H9 (cell line): ENCODE results near the gene FANCC. TPM values are rescaled to one million over a fixed set of nuclear protein-coding genes. Genes with fewer than 3 reads are reported as not detected.

Experiments used
- DNase-seq: peaks from one replicate; pipeline ENCODE4 v3.0.0-alpha.2; 2017
- H2AFZ ChIP-seq: one replicate; pipeline ENCODE4 v1.6.1; 2013; ENCODE audit warnings: mild to moderate bottlenecking, low read length, control low read depth, moderate library complexity
- H2AK5ac ChIP-seq: 2 replicates; pipeline ENCODE4 v1.6.1; 2013; ENCODE audit warnings: low read length, control low read depth, mixed read lengths; ENCODE audit not compliant: insufficient read length
- H2BK120ac ChIP-seq: one replicate; pipeline ENCODE4 v1.6.1; 2013; ENCODE audit warnings: low read depth, mild to moderate bottlenecking, low read length, control low read depth, inconsistent platforms; ENCODE audit not compliant: poor library complexity, severe bottlenecking
- H2BK12ac ChIP-seq: 2 replicates; pipeline ENCODE4 v1.6.1; 2013; ENCODE audit warnings: low read length, control low read depth, mixed read lengths, low read depth; ENCODE audit not compliant: insufficient read length
- H2BK15ac ChIP-seq: 2 replicates; pipeline ENCODE4 v1.6.1; 2013; ENCODE audit warnings: low read depth, low read length, control low read depth
- H2BK20ac ChIP-seq: one replicate; pipeline ENCODE4 v1.6.1; 2013; ENCODE audit warnings: low read depth, mild to moderate bottlenecking, low read length, control low read depth, inconsistent platforms; ENCODE audit not compliant: poor library complexity, severe bottlenecking
- H2BK5ac ChIP-seq: 2 replicates; pipeline ENCODE4 v1.6.1; 2013; ENCODE audit warnings: low read length, control low read depth, mixed read lengths; ENCODE audit not compliant: insufficient read length
- H3K14ac ChIP-seq: 2 replicates; pipeline ENCODE4 v1.6.1; 2013; ENCODE audit warnings: low read length, control low read depth; ENCODE audit not compliant: insufficient read depth
- H3K18ac ChIP-seq: 2 replicates; pipeline ENCODE4 v1.6.1; 2013; ENCODE audit warnings: low read depth, mild to moderate bottlenecking, mixed read lengths, low read length, control low read depth; ENCODE audit not compliant: insufficient read length
- H3K23ac ChIP-seq: 2 replicates; pipeline ENCODE4 v1.6.1; 2013; ENCODE audit warnings: low read length, control low read depth, mixed read lengths, low read depth; ENCODE audit not compliant: insufficient read length
- H3K23me2 ChIP-seq: 2 replicates; pipeline ENCODE4 v1.6.1; 2013; ENCODE audit warnings: low read depth, mild to moderate bottlenecking, mixed read lengths, low read length, control low read depth; ENCODE audit not compliant: insufficient read length, poor library complexity, severe bottlenecking
- H3K27ac ChIP-seq: 2 replicates; pipeline ENCODE4 v1.5.1; 2013; ENCODE audit warnings: low read length, control low read depth, mixed read lengths, low read depth; ENCODE audit not compliant: insufficient read length
- H3K27me3 ChIP-seq: 2 replicates; pipeline ENCODE4 v1.6.1; 2013; ENCODE audit warnings: low read length, control low read depth, inconsistent platforms; ENCODE audit not compliant: insufficient read depth
- H3K4ac ChIP-seq: 2 replicates; pipeline ENCODE4 v1.6.1; 2013; ENCODE audit warnings: low read depth, mild to moderate bottlenecking, control low read depth, inconsistent platforms, low read length, moderate library complexity
- H3K4me1 ChIP-seq: 2 replicates; pipeline ENCODE4 v1.6.1; 2013; ENCODE audit warnings: low read length, control low read depth, inconsistent platforms; ENCODE audit not compliant: insufficient read depth
- H3K4me2 ChIP-seq: 2 replicates; pipeline ENCODE4 v1.6.1; 2013; ENCODE audit warnings: low read length, control low read depth, mixed read lengths; ENCODE audit not compliant: insufficient read length, insufficient read depth
- H3K56ac ChIP-seq: 2 replicates; pipeline ENCODE4 v1.6.1; 2013; ENCODE audit warnings: low read depth, mild to moderate bottlenecking, mixed read lengths, low read length, control low read depth; ENCODE audit not compliant: insufficient read length
- H3K79me1 ChIP-seq: 2 replicates; pipeline ENCODE4 v1.6.1; 2013; ENCODE audit warnings: low read depth, mild to moderate bottlenecking, moderate library complexity, low read length, control low read depth, inconsistent platforms; ENCODE audit not compliant: insufficient read depth, poor library complexity, severe bottlenecking
- H3K79me2 ChIP-seq: 2 replicates; pipeline ENCODE4 v1.6.1; 2013; ENCODE audit warnings: low read length, control low read depth, inconsistent platforms; ENCODE audit not compliant: insufficient read depth
- H3K9ac ChIP-seq: 2 replicates; pipeline ENCODE4 v1.6.1; 2013; ENCODE audit warnings: low read length, control low read depth, mixed read lengths; ENCODE audit not compliant: insufficient read length; ENCODE audit errors: extremely low read depth
- H3K9me3 ChIP-seq: one replicate; pipeline ENCODE4 v1.6.1; 2013; ENCODE audit warnings: low read depth, low read length, inconsistent platforms; ENCODE audit not compliant: control insufficient read depth
- H3T11ph ChIP-seq: one replicate; pipeline ENCODE4 v1.6.1; 2013; ENCODE audit warnings: mild to moderate bottlenecking, low read length, control low read depth, inconsistent platforms
- H4K20me1 ChIP-seq: one replicate; pipeline ENCODE4 v1.6.1; 2013; ENCODE audit not compliant: control insufficient read depth, insufficient read length, insufficient read depth
- H4K5ac ChIP-seq: 2 replicates; pipeline ENCODE4 v1.6.1; 2013; ENCODE audit warnings: low read depth, mild to moderate bottlenecking, mixed read lengths, low read length, control low read depth; ENCODE audit not compliant: insufficient read length
- H4K8ac ChIP-seq: replicated peaks from 2 replicates; pipeline ENCODE4 v1.6.1; 2013; ENCODE audit warnings: low read length, control low read depth, mixed read lengths, low read depth; ENCODE audit not compliant: insufficient read length
- H4K91ac ChIP-seq: 2 replicates; pipeline ENCODE4 v1.6.1; 2013; ENCODE audit warnings: low read depth, mild to moderate bottlenecking, moderate library complexity, mixed read lengths, low read length, control low read depth; ENCODE audit not compliant: insufficient read length
- H3K27ac Mint-ChIP-seq, 3 experiments: 2 replicates in 2 of 3; 3 replicates in 1 of 3; pipeline ENCODE4 v1.8.0; 2020 to 2021; ENCODE audit warnings: mixed read lengths in 3 of 3, mild to moderate bottlenecking in 1 of 3, moderate library complexity in 1 of 3
- H3K27me3 Mint-ChIP-seq: 2 replicates; pipeline ENCODE4 v1.8.0; 2021; ENCODE audit warnings: low read depth, mild to moderate bottlenecking, moderate library complexity, mixed read lengths
- H3K36me3 Mint-ChIP-seq, 3 experiments: 2 replicates in 2 of 3; 3 replicates in 1 of 3; pipeline ENCODE4 v1.8.0; 2020 to 2021; ENCODE audit warnings: low read depth in 3 of 3, mixed read lengths in 3 of 3; ENCODE audit not compliant: insufficient read depth in 1 of 3
- H3K4me1 Mint-ChIP-seq, 2 experiments: 2 replicates each; pipeline ENCODE4 v1.8.0; 2020; ENCODE audit warnings: mixed read lengths in 2 of 2
- H3K4me3 Mint-ChIP-seq, 2 experiments: 2 replicates in 1 of 2; 3 replicates in 1 of 2; pipeline ENCODE4 v1.8.0; 2020 to 2021; ENCODE audit warnings: mild to moderate bottlenecking in 2 of 2, mixed read lengths in 2 of 2, moderate library complexity in 1 of 2
- H3K9me3 Mint-ChIP-seq, 2 experiments: 2 replicates in 1 of 2; 3 replicates in 1 of 2; pipeline ENCODE4 v1.8.0; 2020; ENCODE audit warnings: mild to moderate bottlenecking in 2 of 2, mixed read lengths in 2 of 2, moderate library complexity in 1 of 2
- WGBS: extraction: QIAGEN DNeasy Blood & Tissue Kit; methylation state at CpG from one replicate; pipeline ENCODE4 v1.1.7; 2013; ENCODE audit warnings: missing lambda C conversion rate, low lambda C conversion rate, mixed read lengths; ENCODE audit not compliant: insufficient read length; ENCODE audit errors: extremely low coverage; 5-methylcytosine and 5-hydroxymethylcytosine counted together
- total RNA-seq: library from RNA; stranded (reverse); gene quantifications from 2 replicates; pipeline ENCODE4 v1.2.1, GENCODE V29; 2021
- TF ChIP-seq, protein P1 (sequence below): fragments of 200-600 bp; sonication (generic); conservative IDR thresholded peaks from 3 replicates; pipeline ENCODE4 v1.8.0; 2021; ENCODE audit warnings: antibody characterized with exemption, mild to moderate bottlenecking

The FANCC gene
- total RNA-seq, 1 experiment from 2014 or later: 14.6 TPM

DNA sequence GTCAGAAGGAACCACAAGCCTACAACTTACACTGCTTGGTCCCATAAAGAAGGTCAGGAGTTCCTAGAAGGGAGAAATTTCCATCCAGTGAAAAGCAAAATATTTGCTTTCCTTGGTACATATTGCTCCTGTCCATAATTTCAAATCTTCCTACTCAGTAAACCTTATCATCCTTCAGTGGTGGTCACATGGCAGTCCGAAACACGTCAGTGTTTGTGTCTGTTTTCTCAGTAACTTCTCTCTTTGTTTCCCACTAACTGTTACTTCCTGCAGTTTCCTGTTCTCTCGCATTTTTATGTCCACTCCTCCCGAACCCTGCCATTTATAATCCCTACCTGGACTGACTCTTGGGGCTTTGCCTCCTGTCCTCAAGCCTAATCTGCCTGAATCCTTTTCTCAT lies 129.1 kb downstream of the FANCC start:
- Histone ChIP-seq H4K8ac (no peak overlapping the region), H4K20me1 (no peaks in the 10 kb centered on the region), H3K79me1 (no peaks in the 10 kb centered on the region), H3K23ac (no peak overlapping the region), H3K4ac (no peak overlapping the region), H2BK20ac (no peak overlapping the region), H3K18ac (no peak overlapping the region), H3K79me2 (no peaks in the 10 kb centered on the region), H2BK12ac (no peak overlapping the region), H3K4me1 (no peaks in the 10 kb centered on the region; the same call in 1 of the 2 replicates), H4K91ac (no peak overlapping the region), H2AK5ac (no peak overlapping the region), H3K56ac (no peak overlapping the region), H2BK15ac (no peak overlapping the region), H2BK5ac (no peak overlapping the region), H2AFZ (no peak overlapping the region), H3K23me2 (no peaks in the 10 kb centered on the region), H4K5ac (no peak overlapping the region), H2BK120ac (no peak overlapping the region), H3T11ph (no peak overlapping the region), H3K14ac (no peak overlapping the region), H3K4me2 (no peak overlapping the region), H3K9me3 (no peaks in the 10 kb centered on the region), H3K27me3 (no peaks in the 10 kb centered on the region), H3K27ac (no peak overlapping the region), H3K9ac (no peak overlapping the region)
- Mint-ChIP-seq H3K27me3 (no peaks in the 10 kb centered on the region), H3K4me1 (peaks cover 11 to 18% of the 10 kb centered on the region in 2 experiments), H3K9me3 (no peaks in the 10 kb centered on the region), H3K27ac (peak overlapping the region in 2 of 3 experiments; percentile 6 to 36; a peak in 2 of 7 replicates), H3K36me3 (0 out of 7 replicates have a peak, but pooled peaks cover 0 to 2% (median 0%) of the 10 kb centered on the region in 3 experiments), H3K4me3 (no peak overlapping the region)
- TF ChIP-seq, protein P1, sequence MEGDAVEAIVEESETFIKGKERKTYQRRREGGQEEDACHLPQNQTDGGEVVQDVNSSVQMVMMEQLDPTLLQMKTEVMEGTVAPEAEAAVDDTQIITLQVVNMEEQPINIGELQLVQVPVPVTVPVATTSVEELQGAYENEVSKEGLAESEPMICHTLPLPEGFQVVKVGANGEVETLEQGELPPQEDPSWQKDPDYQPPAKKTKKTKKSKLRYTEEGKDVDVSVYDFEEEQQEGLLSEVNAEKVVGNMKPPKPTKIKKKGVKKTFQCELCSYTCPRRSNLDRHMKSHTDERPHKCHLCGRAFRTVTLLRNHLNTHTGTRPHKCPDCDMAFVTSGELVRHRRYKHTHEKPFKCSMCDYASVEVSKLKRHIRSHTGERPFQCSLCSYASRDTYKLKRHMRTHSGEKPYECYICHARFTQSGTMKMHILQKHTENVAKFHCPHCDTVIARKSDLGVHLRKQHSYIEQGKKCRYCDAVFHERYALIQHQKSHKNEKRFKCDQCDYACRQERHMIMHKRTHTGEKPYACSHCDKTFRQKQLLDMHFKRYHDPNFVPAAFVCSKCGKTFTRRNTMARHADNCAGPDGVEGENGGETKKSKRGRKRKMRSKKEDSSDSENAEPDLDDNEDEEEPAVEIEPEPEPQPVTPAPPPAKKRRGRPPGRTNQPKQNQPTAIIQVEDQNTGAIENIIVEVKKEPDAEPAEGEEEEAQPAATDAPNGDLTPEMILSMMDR: no peak
- DNase-seq: no peak
- no CpG with 5 or more reads among the region's 4 CpGs for WGBS
